Effector memory CD4-positive, alpha-beta T cell (primary cell): ENCODE measurements around the gene CNOT8.
"Not testable (repeated sequence)": the region's sequence is repeated elsewhere in the genome, so short reads cannot be mapped to it uniquely, and the experiment has no call there.

Experiments used
- DNase-seq, 3 donors: peaks; one replicate each; pipeline ENCODE4 v3.0.0-alpha.2; 2020
- H3K27ac ChIP-seq: 2 replicates; pipeline ENCODE4 v1.7.0; 2013; ENCODE audit warnings: mild to moderate bottlenecking, low read length, moderate library complexity; ENCODE audit not compliant: insufficient read depth, poor library complexity, severe bottlenecking
- H3K27me3 ChIP-seq: replicated peaks from 2 replicates; pipeline ENCODE4 v1.7.0; 2013; ENCODE audit warnings: mild to moderate bottlenecking, low read length; ENCODE audit not compliant: insufficient read depth, control insufficient read depth, poor library complexity, severe bottlenecking
- H3K36me3 ChIP-seq: 2 replicates; pipeline ENCODE4 v1.7.0; 2013; ENCODE audit warnings: mild to moderate bottlenecking, low read length, moderate library complexity; ENCODE audit not compliant: control insufficient read depth, insufficient read depth
- H3K4me1 ChIP-seq: 2 replicates; pipeline ENCODE4 v1.7.0; 2013; ENCODE audit warnings: low read length, mild to moderate bottlenecking; ENCODE audit not compliant: control insufficient read depth, insufficient read depth, poor library complexity, severe bottlenecking
- H3K4me3 ChIP-seq: 2 replicates; pipeline ENCODE4 v1.7.0; 2013; ENCODE audit warnings: low read length, low read depth, mild to moderate bottlenecking; ENCODE audit not compliant: insufficient read depth, poor library complexity, severe bottlenecking
- H3K9me3 ChIP-seq: 2 replicates; pipeline ENCODE4 v1.7.0; 2013; ENCODE audit warnings: mild to moderate bottlenecking, low read length, moderate library complexity; ENCODE audit not compliant: control insufficient read depth

Gene CNOT8

DNA sequence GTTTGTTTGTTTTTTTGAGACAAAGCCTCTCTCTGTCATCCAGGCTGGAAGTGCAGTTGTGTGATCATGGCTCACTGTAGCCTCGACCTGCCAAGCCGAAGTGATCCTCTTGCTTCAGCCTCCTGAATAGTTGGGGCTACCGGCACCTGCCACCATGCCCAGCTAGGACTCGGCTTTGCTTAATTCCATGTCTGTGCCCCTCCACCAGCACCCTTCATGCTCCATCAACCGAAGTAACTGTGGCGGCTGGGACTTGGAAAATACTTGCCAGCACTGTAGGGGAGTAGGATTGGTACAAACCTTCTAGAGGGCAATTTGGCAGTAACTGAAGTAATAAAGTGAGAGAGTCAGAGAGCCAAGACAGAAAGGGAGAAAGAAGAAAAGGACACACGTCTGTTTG lies 27.0 kb upstream of the CNOT8 start:
- no peaks in the 10 kb centered on the region for H3K9me3 ChIP-seq
- peaks cover 24% of the 10 kb centered on the region for H3K4me1 ChIP-seq
- no peak overlapping the region for H3K27ac ChIP-seq
- no peak overlapping the region for H3K4me3 ChIP-seq
- no peaks in the 10 kb centered on the region for H3K27me3 ChIP-seq
- no peaks in the 10 kb centered on the region for H3K36me3 ChIP-seq
- DNase-seq, result no peak

DNA sequence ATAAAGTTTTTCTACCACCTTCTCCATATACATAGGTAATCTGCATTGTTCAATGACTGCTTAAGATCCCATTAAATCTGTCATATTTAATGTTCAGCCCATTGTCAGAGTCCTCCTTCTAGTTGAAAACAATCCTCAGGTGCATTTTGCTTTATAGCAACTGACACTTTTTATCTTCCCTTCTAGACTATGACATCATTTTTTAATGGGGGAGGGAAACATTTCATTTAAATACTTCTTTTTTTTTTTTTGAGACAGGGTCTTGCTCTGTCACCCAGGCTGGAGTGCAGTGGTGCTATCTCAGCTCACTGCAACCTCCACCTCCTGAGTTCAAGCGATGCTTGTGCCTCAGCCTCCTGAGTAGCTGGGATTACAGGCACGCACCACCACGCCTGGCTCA lies 25.6 kb upstream of the CNOT8 start:
- H3K4me1 ChIP-seq, result peaks cover 24% of the 10 kb centered on the region
- not testable (repeated sequence) for H3K4me3 ChIP-seq, H3K27ac ChIP-seq, H3K9me3 ChIP-seq, H3K27me3 ChIP-seq, H3K36me3 ChIP-seq, DNase-seq

- Histone ChIP-seq H3K4me3 (no peak overlapping the region), H3K9me3 (no peaks in the 10 kb centered on the region), H3K27ac (no peak overlapping the region), H3K36me3 (no peaks in the 10 kb centered on the region), H3K4me1 (peaks cover 17% of the 10 kb centered on the region), H3K27me3 (no peaks in the 10 kb centered on the region)
- no peak for DNase-seq
Measured at GRCh38 chr5:154834053-154834452, 24.4 kb upstream of the CNOT8 start.

DNA sequence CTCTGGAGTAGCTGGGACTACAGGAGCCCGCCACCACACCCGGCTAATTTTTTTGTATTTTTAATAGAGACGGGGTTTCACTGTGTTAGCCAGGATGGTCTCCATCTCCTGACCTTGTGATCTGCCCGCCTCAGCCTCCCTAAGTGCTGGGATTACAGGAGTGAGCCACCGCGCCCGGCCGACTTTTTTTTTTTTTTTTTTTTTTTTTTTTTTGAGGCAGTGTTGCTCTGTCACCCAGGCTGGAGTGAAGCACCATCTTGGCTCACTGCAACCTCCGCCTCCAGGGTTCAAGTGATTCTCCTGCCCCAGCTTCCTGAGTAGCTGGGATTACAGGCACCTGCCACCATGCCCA lies 22.8 kb upstream of the CNOT8 start:
- H3K4me3 ChIP-seq, H3K27me3 ChIP-seq, H3K4me1 ChIP-seq, H3K27ac ChIP-seq, H3K36me3 ChIP-seq, H3K9me3 ChIP-seq, DNase-seq: not testable (repeated sequence)

- no peak for DNase-seq
- H3K27ac ChIP-seq, result no peak overlapping the region
- H3K4me3 ChIP-seq, result no peak overlapping the region
- no peaks in the 10 kb centered on the region for H3K36me3 ChIP-seq
- H3K4me1 ChIP-seq, result no peaks in the 10 kb centered on the region
- H3K9me3 ChIP-seq, result no peaks in the 10 kb centered on the region
- H3K27me3 ChIP-seq, result no peaks in the 10 kb centered on the region
Measured at GRCh38 chr5:154836225-154836624, 22.2 kb upstream of the CNOT8 start.

- Histone ChIP-seq H3K27ac (no peak overlapping the region), H3K36me3 (no peaks in the 10 kb centered on the region), H3K4me1 (no peaks in the 10 kb centered on the region), H3K9me3 (no peaks in the 10 kb centered on the region), H3K4me3 (no peak overlapping the region), H3K27me3 (no peaks in the 10 kb centered on the region)
- no peak for DNase-seq
Measured at GRCh38 chr5:154837009-154837901, 21.2 kb upstream of the CNOT8 start.

DNA sequence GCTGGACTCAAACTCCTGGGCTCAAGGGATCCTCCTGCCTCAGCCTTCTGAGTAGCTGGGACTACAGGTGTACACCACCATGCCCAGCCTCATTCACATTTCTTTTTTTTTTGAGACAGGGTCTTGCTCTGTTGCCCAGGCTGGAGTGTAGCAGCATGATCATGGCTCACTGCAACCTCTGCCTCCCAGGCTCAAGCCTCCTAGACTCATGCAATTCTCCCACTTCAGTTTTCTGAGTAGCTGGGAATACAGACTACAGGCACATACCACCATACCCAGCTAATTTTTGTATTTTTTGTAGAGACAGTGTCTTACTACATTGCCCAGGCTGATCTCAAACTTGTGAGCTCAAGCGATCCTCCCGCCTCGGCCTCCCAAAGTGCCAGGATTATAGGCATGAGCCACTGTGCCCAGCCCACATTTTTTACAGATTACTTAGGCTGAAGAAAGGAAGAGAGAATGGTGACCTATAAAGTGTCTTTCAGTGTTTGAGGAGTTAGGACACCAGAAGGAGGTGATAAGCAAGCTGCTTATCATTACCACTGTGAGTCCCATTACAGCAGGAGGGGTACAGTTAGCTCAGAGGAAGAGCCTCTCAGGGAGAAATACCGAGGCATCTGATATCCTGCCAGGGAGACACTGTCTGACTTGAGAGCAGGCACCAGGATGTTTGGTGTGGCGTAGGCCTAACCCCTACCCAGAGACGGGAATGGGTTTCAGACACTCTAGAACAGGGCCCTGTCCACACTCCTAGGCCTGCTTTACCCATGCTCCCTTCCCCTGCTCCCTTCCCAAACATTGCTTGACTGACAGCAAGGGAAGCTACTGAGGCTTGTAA lies 17.8 kb upstream of the CNOT8 start:
- DNase-seq, result no peak
- H3K4me1 ChIP-seq, result no peaks in the 10 kb centered on the region
- H3K9me3 ChIP-seq, result no peaks in the 10 kb centered on the region
- no peaks in the 10 kb centered on the region for H3K27me3 ChIP-seq
- no peak overlapping the region for H3K27ac ChIP-seq
- H3K36me3 ChIP-seq, result no peaks in the 10 kb centered on the region
- H3K4me3 ChIP-seq, result no peak overlapping the region

- no peaks in the 10 kb centered on the region for H3K9me3 ChIP-seq
- H3K4me3 ChIP-seq, result no peak overlapping the region
- DNase-seq, result no peak
- H3K27me3 ChIP-seq, result no peaks in the 10 kb centered on the region
- no peaks in the 10 kb centered on the region for H3K4me1 ChIP-seq
- H3K27ac ChIP-seq, result no peak overlapping the region
- no peaks in the 10 kb centered on the region for H3K36me3 ChIP-seq
Measured at GRCh38 chr5:154841273-154841661, 17.2 kb upstream of the CNOT8 start.

- Histone ChIP-seq H3K9me3 (no peaks in the 10 kb centered on the region), H3K4me1 (no peaks in the 10 kb centered on the region), H3K27ac (no peak overlapping the region), H3K4me3 (no peak overlapping the region), H3K27me3 (no peaks in the 10 kb centered on the region), H3K36me3 (no peaks in the 10 kb centered on the region)
- DNase-seq, result no peak
Measured at GRCh38 chr5:154842689-154843530, 15.5 kb upstream of the CNOT8 start.
